ENCODE measurements around the gene NUDT16L1.

The NUDT16L1 gene

DNA sequence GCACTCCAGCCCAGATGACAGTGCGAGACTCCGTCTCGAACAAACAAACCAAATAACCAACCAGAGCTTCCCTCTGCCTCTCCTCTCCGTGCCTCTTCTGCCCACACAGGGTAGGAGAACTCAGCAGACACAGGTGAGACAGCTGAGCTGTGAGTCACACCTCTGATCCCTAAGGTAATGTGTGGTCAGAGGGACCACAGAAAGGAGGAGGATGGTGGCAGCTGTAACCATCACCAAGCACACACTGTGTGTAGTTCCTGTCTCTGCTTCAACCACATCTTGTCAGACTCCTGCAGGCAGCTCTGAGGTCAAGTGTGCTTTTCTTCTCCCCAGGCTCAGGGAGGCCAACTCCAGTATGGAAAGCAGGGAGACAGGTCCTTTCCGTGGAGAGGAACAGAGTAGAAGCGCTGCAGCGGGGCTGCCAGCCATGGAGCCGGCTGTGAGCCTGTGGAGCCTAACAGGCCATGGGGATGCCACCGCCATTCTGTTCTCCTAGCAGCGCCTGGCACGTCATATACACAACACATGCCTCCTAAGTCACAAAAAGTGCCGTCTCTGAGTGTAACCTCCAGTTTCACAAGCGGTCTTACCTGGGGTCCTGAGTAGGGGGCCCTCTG lies 7.1 kb downstream of the NUDT16L1 start:
- Histone ChIP-seq H3K4me2 (ENCODE audit: low read length) (no peak overlapping the region), H4K20me1 (ENCODE audit: insufficient read depth, low read length) (no peaks in the 10 kb centered on the region), H3K36me3 (ENCODE audit: insufficient read depth, low read length) (peaks cover 65% of the 10 kb centered on the region; the same call in 1 of the 2 replicates), H3K9me2 (ENCODE audit: low read depth, low read length) (no peaks in the 10 kb centered on the region), H3K9me3 (ENCODE audit: low read length) (no peaks in the 10 kb centered on the region), H3K4me3 (ENCODE audit: low read depth, low read length, poor library complexity, severe bottlenecking) (no peak overlapping the region), H3K27ac (ENCODE audit: low read depth, low read length, poor library complexity, severe bottlenecking) (no peak overlapping the region), H3K27me3 (ENCODE audit: insufficient read depth, low read length) (no peaks in the 10 kb centered on the region), H2AFZ (ENCODE audit: low read length) (no peak overlapping the region), H3K9ac (ENCODE audit: low read length) (no peak overlapping the region), H3K4me1 (ENCODE audit: insufficient read depth, low read length, severe bottlenecking) (peaks cover 3% of the 10 kb centered on the region), H3F3A (ENCODE audit: insufficient read depth, low read length) (no peaks in the 10 kb centered on the region), H3K79me2 (ENCODE audit: insufficient read depth, low read length) (no peaks in the 10 kb centered on the region)
- TF ChIP-seq, protein P1, sequence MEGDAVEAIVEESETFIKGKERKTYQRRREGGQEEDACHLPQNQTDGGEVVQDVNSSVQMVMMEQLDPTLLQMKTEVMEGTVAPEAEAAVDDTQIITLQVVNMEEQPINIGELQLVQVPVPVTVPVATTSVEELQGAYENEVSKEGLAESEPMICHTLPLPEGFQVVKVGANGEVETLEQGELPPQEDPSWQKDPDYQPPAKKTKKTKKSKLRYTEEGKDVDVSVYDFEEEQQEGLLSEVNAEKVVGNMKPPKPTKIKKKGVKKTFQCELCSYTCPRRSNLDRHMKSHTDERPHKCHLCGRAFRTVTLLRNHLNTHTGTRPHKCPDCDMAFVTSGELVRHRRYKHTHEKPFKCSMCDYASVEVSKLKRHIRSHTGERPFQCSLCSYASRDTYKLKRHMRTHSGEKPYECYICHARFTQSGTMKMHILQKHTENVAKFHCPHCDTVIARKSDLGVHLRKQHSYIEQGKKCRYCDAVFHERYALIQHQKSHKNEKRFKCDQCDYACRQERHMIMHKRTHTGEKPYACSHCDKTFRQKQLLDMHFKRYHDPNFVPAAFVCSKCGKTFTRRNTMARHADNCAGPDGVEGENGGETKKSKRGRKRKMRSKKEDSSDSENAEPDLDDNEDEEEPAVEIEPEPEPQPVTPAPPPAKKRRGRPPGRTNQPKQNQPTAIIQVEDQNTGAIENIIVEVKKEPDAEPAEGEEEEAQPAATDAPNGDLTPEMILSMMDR (IDR thresholded peaks at IDR 0.05; ENCODE audit: low read length) = no peak
- no peak for TF ChIP-seq EZH2 (IDR thresholded peaks at IDR 0.05; ENCODE audit: borderline replicate concordance, low read length)

DNA sequence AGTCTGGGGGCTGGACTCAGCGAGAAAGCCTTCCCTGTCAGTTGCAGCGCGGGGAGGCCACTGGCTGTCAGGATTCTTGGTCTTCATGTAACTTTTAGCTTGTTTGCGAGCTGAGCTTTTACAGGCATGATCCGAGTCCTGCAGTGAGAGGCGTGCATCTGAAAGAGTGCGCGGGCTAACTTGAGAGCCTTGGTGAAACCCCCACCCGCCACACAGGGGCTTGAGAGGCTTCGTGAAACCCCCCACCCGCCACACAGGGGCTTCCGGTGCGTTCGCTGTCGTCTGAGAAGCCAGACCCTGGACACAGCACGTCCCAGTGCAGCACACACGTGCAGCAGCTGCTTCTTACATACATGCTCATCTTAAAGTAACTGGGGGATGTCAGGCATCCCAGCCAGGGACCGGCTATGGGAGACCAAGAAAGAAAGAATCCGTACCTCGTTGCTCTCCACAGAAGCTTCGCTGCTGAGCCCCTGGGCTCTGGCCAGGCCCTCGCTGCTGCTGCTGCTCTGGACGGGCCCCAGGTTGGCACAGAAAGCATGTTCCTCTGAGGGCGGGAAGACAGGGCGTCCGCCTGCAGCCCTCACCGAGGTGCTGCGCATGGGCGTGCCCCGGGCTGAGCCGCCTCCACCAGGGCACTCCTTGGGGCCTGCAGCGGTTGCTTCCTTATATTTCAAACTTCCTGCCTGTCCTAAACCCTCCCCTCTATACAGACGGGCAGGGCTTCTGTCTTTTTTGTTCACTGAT lies 7.8 kb downstream of the NUDT16L1 start:
- Histone ChIP-seq H2AFZ (ENCODE audit: low read length) (no peak overlapping the region), H3K36me3 (ENCODE audit: insufficient read depth, low read length) (peaks cover 58% of the 10 kb centered on the region; the same call in 1 of the 2 replicates), H4K20me1 (ENCODE audit: insufficient read depth, low read length) (no peaks in the 10 kb centered on the region), H3F3A (ENCODE audit: insufficient read depth, low read length) (no peaks in the 10 kb centered on the region), H3K4me2 (ENCODE audit: low read length) (no peak overlapping the region), H3K9me3 (ENCODE audit: low read length) (no peaks in the 10 kb centered on the region), H3K4me3 (ENCODE audit: low read depth, low read length, poor library complexity, severe bottlenecking) (no peak overlapping the region), H3K79me2 (ENCODE audit: insufficient read depth, low read length) (no peaks in the 10 kb centered on the region), H3K9ac (ENCODE audit: low read length) (no peak overlapping the region), H3K9me2 (ENCODE audit: low read depth, low read length) (no peaks in the 10 kb centered on the region), H3K4me1 (ENCODE audit: insufficient read depth, low read length, severe bottlenecking) (peaks cover 3% of the 10 kb centered on the region), H3K27ac (ENCODE audit: low read depth, low read length, poor library complexity, severe bottlenecking) (no peak overlapping the region), H3K27me3 (ENCODE audit: insufficient read depth, low read length) (no peaks in the 10 kb centered on the region)
- TF ChIP-seq EZH2 (IDR thresholded peaks at IDR 0.05; ENCODE audit: borderline replicate concordance, low read length) = no peak
- TF ChIP-seq, protein P1 (IDR thresholded peaks at IDR 0.05; ENCODE audit: low read length) = no peak

DNA sequence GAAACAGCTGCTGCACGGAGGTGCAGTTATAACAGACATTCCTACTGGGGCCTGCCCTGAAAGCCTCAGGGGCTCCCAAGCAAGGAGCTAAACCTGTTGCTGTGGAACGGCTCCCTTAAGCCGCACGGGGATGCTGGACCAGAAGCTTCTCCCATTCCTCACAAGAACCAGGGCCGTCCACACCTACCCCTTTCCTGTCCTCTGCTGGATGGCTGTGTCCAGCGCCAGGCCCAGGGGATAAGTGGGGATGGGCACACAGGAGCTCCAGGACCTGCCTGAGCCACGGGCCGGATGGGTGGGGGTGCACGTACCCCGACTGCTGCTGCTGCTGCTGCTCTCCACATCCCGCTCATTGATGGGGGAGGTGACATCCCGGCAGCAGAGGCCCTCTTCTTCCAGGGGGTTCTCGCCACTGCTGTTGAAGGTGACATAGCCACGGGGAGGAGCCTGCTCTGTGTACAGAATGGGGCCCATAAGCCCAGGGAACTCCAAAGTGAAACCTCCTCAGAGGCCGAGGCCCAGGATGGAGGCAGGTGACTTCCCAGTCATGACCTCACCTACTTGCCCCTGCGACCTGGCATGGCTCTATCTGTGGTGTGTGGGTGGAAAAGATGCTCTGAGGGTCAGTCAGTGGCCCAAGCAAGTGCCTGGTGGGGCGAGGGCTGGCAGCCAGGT lies 8.6 kb downstream of the NUDT16L1 start:
- H3K4me1 ChIP-seq (ENCODE audit: insufficient read depth, low read length, severe bottlenecking) = peaks cover 3% of the 10 kb centered on the region
- H4K20me1 ChIP-seq (ENCODE audit: insufficient read depth, low read length) = no peaks in the 10 kb centered on the region
- peaks cover 51% of the 10 kb centered on the region; the same call in 1 of the 2 replicates for H3K36me3 ChIP-seq (ENCODE audit: insufficient read depth, low read length)
- no peak overlapping the region for H2AFZ ChIP-seq (ENCODE audit: low read length)
- H3K79me2 ChIP-seq (ENCODE audit: insufficient read depth, low read length) = no peaks in the 10 kb centered on the region
- H3K27me3 ChIP-seq (ENCODE audit: insufficient read depth, low read length) = no peaks in the 10 kb centered on the region
- no peak overlapping the region for H3K4me3 ChIP-seq (ENCODE audit: low read depth, low read length, poor library complexity, severe bottlenecking)
- TF ChIP-seq, protein P1 (IDR thresholded peaks at IDR 0.05; ENCODE audit: low read length) = no peak
- TF ChIP-seq EZH2 (IDR thresholded peaks at IDR 0.05; ENCODE audit: borderline replicate concordance, low read length) = no peak
- no peak overlapping the region for H3K9ac ChIP-seq (ENCODE audit: low read length)
- H3F3A ChIP-seq (ENCODE audit: insufficient read depth, low read length) = no peaks in the 10 kb centered on the region
- no peak overlapping the region for H3K27ac ChIP-seq (ENCODE audit: low read depth, low read length, poor library complexity, severe bottlenecking)
- H3K9me2 ChIP-seq (ENCODE audit: low read depth, low read length) = no peaks in the 10 kb centered on the region
- no peaks in the 10 kb centered on the region for H3K9me3 ChIP-seq (ENCODE audit: low read length)
- H3K4me2 ChIP-seq (ENCODE audit: low read length) = no peak overlapping the region
